ENCODE results near the gene CCL22.

CCL22 gene

GRCh38 chr16:57347858-57348257, 10.7 kb upstream of the CCL22 start:
- no peak for DNase-seq (ENCODE audit: low read depth, low spot score)

- no peak for DNase-seq (ENCODE audit: low read depth, low spot score)
Measured at GRCh38 chr16:57348327-57348726, 10.3 kb upstream of the CCL22 start.

GRCh38 chr16:57349212-57350031, 9.2 kb upstream of the CCL22 start:
- no peak for DNase-seq (ENCODE audit: low read depth, low spot score)

- DNase-seq (ENCODE audit: low read depth, low spot score), result no peak
Measured at GRCh38 chr16:57352636-57353047, 5.9 kb upstream of the CCL22 start.

- DNase-seq (ENCODE audit: low read depth, low spot score), result no peak
Measured at GRCh38 chr16:57354311-57354710, 4.3 kb upstream of the CCL22 start.

- DNase-seq (ENCODE audit: low read depth, low spot score), result no peak
Measured at GRCh38 chr16:57355898-57356414, 2.6 kb upstream of the CCL22 start.

GRCh38 chr16:57356547-57356946, 2.0 kb upstream of the CCL22 start:
- no peak for DNase-seq (ENCODE audit: low read depth, low spot score)

- DNase-seq (ENCODE audit: low read depth, low spot score), result no peak
Measured at GRCh38 chr16:57357330-57358085, 1.1 kb upstream of the CCL22 start.

- DNase-seq (ENCODE audit: low read depth, low spot score), result no peak
Measured at GRCh38 chr16:57358086-57358420, 530 bp upstream of the CCL22 start.

GRCh38 chr16:57360321-57360935, 1.8 kb downstream of the CCL22 start:
- DNase-seq (ENCODE audit: low read depth, low spot score), result no peak

- DNase-seq (ENCODE audit: low read depth, low spot score), result no peak
Measured at GRCh38 chr16:57361404-57361803, 2.8 kb downstream of the CCL22 start.

- no peak for DNase-seq (ENCODE audit: low read depth, low spot score)
Measured at GRCh38 chr16:57364143-57364542, 5.6 kb downstream of the CCL22 start.

GRCh38 chr16:57366544-57367040, 8.0 kb downstream of the CCL22 start:
- no peak for DNase-seq (ENCODE audit: low read depth, low spot score)

GRCh38 chr16:57367116-57367752, 8.7 kb downstream of the CCL22 start:
- DNase-seq (ENCODE audit: low read depth, low spot score), result no peak

GRCh38 chr16:57371494-57372371, 13.2 kb downstream of the CCL22 start:
- no peak for DNase-seq (ENCODE audit: low read depth, low spot score)

GRCh38 chr16:57372372-57373116, 14.0 kb downstream of the CCL22 start, which contains the start of gene CX3CL1:
Gene CX3CL1 (plus strand): TSS chr16:57372490. CDS start chr16:57372569, 79 bp downstream.
- DNase-seq (ENCODE audit: low read depth, low spot score), result peak; percentile 93

- DNase-seq (ENCODE audit: low read depth, low spot score), result peak; percentile 43
Measured at GRCh38 chr16:57373117-57373947, 14.7 kb downstream of the CCL22 start.

GRCh38 chr16:57374067-57374534, 15.5 kb downstream of the CCL22 start:
- no peak for DNase-seq (ENCODE audit: low read depth, low spot score)
